ENCODE results near the gene KRTAP2-2. TPM values are rescaled to one million over a fixed set of nuclear protein-coding genes. Genes with fewer than 3 reads are reported as not detected.
"Not testable (repeated sequence)": the region's sequence is repeated elsewhere in the genome, so short reads cannot be mapped to it uniquely, and the experiment has no call there.

Gene KRTAP2-2
- total RNA-seq, 2 donors from 2014 or later = not detected

DNA sequence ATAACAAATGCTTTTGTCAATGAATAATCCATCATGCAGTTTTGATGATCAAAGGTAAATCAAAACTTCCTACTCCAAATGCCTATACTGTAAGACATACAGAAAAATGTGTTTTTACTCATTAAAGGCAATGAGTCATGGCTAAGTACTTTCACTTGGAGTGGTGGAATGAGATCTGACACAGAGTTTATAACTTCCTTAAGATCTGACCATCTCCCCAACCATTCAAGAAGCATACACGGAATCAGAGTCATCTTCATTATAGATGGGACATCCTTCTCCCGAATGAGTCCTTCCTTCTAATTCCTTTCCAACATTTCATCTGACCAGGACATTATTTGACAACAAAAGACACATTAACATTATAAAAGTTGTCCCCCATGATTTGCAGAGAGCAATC, 28.4 kb upstream of the KRTAP2-2 start:
- H3K4me1 ChIP-seq (ENCODE audit: control insufficient read depth, insufficient read depth, low read length); H3K9me3 ChIP-seq (ENCODE audit: control insufficient read depth, low read length); H3K27ac ChIP-seq (ENCODE audit: low read depth, low read length); H3K27ac Mint-ChIP-seq; H3K27me3 Mint-ChIP-seq (ENCODE audit: insufficient read depth); H3K4me1 Mint-ChIP-seq; H3K4me3 ChIP-seq (ENCODE audit: low read length); H3K36me3 ChIP-seq (ENCODE audit: control insufficient read depth, insufficient read depth, low read length); H3K4me3 Mint-ChIP-seq; H3K36me3 Mint-ChIP-seq (ENCODE audit: low read depth); H3K27me3 ChIP-seq (ENCODE audit: control insufficient read depth, insufficient read depth, low read length, poor library complexity, severe bottlenecking); H3K9ac ChIP-seq (ENCODE audit: extremely low read depth, low read length, poor library complexity, severe bottlenecking); DNase-seq; H3K9me3 Mint-ChIP-seq: not testable (repeated sequence)
- 40 to 67% methylated on average over 1 of the region's 2 CpGs for WGBS, 2 experiments (ENCODE audit: insufficient coverage in 1 of 2, insufficient read length in 1 of 2)

DNA sequence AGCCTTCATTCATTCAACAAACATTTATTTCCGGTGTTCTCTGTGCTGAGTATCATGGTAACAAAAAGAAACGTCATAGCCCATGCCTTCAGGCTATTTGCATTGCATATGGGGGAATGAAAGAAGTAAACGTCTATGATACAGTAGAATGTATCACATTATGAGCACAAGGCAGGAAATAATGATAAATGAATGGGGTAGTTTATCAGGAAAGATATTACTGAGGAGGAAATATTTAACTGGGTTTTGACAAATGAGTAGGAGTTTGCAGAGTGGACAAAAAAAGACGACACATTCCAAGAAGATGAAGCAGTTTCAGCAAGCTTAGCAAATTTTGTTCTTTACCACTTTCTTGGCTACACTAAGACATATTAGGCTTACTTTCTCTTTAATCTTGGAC, 27.6 kb upstream of the KRTAP2-2 start:
- no peaks in the 10 kb centered on the region for H3K36me3 Mint-ChIP-seq (ENCODE audit: low read depth)
- 78 to 87% methylated on average over 2 to 4 of the region's 4 CpGs for WGBS, 2 experiments (ENCODE audit: insufficient coverage in 1 of 2, insufficient read length in 1 of 2)
- H3K27me3 Mint-ChIP-seq (ENCODE audit: insufficient read depth) = peaks cover 2% of the 10 kb centered on the region
- H3K27ac ChIP-seq (ENCODE audit: low read depth, low read length) = no peak overlapping the region
- no peak overlapping the region for H3K9ac ChIP-seq (ENCODE audit: extremely low read depth, low read length, poor library complexity, severe bottlenecking)
- no peak for DNase-seq
- no peaks in the 10 kb centered on the region for H3K36me3 ChIP-seq (ENCODE audit: control insufficient read depth, insufficient read depth, low read length)
- no peaks in the 10 kb centered on the region for H3K4me1 ChIP-seq (ENCODE audit: control insufficient read depth, insufficient read depth, low read length)
- no peak overlapping the region for H3K4me3 Mint-ChIP-seq
- no peak overlapping the region for H3K27ac Mint-ChIP-seq
- H3K4me1 Mint-ChIP-seq = no peaks in the 10 kb centered on the region
- TF ChIP-seq, protein P1, sequence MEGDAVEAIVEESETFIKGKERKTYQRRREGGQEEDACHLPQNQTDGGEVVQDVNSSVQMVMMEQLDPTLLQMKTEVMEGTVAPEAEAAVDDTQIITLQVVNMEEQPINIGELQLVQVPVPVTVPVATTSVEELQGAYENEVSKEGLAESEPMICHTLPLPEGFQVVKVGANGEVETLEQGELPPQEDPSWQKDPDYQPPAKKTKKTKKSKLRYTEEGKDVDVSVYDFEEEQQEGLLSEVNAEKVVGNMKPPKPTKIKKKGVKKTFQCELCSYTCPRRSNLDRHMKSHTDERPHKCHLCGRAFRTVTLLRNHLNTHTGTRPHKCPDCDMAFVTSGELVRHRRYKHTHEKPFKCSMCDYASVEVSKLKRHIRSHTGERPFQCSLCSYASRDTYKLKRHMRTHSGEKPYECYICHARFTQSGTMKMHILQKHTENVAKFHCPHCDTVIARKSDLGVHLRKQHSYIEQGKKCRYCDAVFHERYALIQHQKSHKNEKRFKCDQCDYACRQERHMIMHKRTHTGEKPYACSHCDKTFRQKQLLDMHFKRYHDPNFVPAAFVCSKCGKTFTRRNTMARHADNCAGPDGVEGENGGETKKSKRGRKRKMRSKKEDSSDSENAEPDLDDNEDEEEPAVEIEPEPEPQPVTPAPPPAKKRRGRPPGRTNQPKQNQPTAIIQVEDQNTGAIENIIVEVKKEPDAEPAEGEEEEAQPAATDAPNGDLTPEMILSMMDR (conservative IDR thresholded peaks at IDR 0.05) = no peak
- H3K4me3 ChIP-seq (ENCODE audit: low read length) = no peak overlapping the region
- H3K9me3 ChIP-seq (ENCODE audit: control insufficient read depth, low read length) = no peaks in the 10 kb centered on the region
- H3K9me3 Mint-ChIP-seq = peaks cover 2% of the 10 kb centered on the region
- no peaks in the 10 kb centered on the region for H3K27me3 ChIP-seq (ENCODE audit: control insufficient read depth, insufficient read depth, low read length, poor library complexity, severe bottlenecking)

- no peak overlapping the region for H3K27ac Mint-ChIP-seq
- no peaks in the 10 kb centered on the region for H3K4me1 Mint-ChIP-seq
- H3K9me3 Mint-ChIP-seq = no peaks in the 10 kb centered on the region
- no peak overlapping the region for H3K27ac ChIP-seq (ENCODE audit: low read depth, low read length)
- no peaks in the 10 kb centered on the region for H3K36me3 Mint-ChIP-seq (ENCODE audit: low read depth)
- H3K4me3 Mint-ChIP-seq = no peak overlapping the region
- H3K27me3 Mint-ChIP-seq (ENCODE audit: insufficient read depth) = peaks cover 5% of the 10 kb centered on the region
- H3K27me3 ChIP-seq (ENCODE audit: control insufficient read depth, insufficient read depth, low read length, poor library complexity, severe bottlenecking) = no peaks in the 10 kb centered on the region
- H3K9ac ChIP-seq (ENCODE audit: extremely low read depth, low read length, poor library complexity, severe bottlenecking) = no peak overlapping the region
- H3K4me3 ChIP-seq (ENCODE audit: low read length) = no peak overlapping the region
- TF ChIP-seq, protein P1 (conservative IDR thresholded peaks at IDR 0.05) = no peak
- DNase-seq = no peak
- H3K36me3 ChIP-seq (ENCODE audit: control insufficient read depth, insufficient read depth, low read length) = no peaks in the 10 kb centered on the region
- no peaks in the 10 kb centered on the region for H3K9me3 ChIP-seq (ENCODE audit: control insufficient read depth, low read length)
- H3K4me1 ChIP-seq (ENCODE audit: control insufficient read depth, insufficient read depth, low read length) = no peaks in the 10 kb centered on the region
Measured at GRCh38 chr17:41076788-41077187, 21.8 kb upstream of the KRTAP2-2 start.

- Mint-ChIP-seq H3K27me3 (ENCODE audit: insufficient read depth) (peaks cover 5% of the 10 kb centered on the region), H3K36me3 (ENCODE audit: low read depth) (no peaks in the 10 kb centered on the region), H3K4me1 (no peaks in the 10 kb centered on the region), H3K27ac (no peak overlapping the region), H3K4me3 (no peak overlapping the region), H3K9me3 (no peaks in the 10 kb centered on the region)
- Histone ChIP-seq H3K4me3 (ENCODE audit: low read length) (no peak overlapping the region), H3K27me3 (ENCODE audit: control insufficient read depth, insufficient read depth, low read length, poor library complexity, severe bottlenecking) (no peaks in the 10 kb centered on the region), H3K36me3 (ENCODE audit: control insufficient read depth, insufficient read depth, low read length) (no peaks in the 10 kb centered on the region), H3K9ac (ENCODE audit: extremely low read depth, low read length, poor library complexity, severe bottlenecking) (no peak overlapping the region), H3K4me1 (ENCODE audit: control insufficient read depth, insufficient read depth, low read length) (no peaks in the 10 kb centered on the region), H3K27ac (ENCODE audit: low read depth, low read length) (no peak overlapping the region), H3K9me3 (ENCODE audit: control insufficient read depth, low read length) (no peaks in the 10 kb centered on the region)
- TF ChIP-seq, protein P1 (conservative IDR thresholded peaks at IDR 0.05) = no peak
- 89 to 95% methylated on average over 2 of the region's 2 CpGs for WGBS, 2 experiments (ENCODE audit: insufficient coverage in 1 of 2, insufficient read length in 1 of 2)
- DNase-seq = no peak
Measured at GRCh38 chr17:41073676-41074075, 18.6 kb upstream of the KRTAP2-2 start.
